NB4 (cell line): ENCODE data around the gene KDM4D.

Experiments used
- CTCF ChIP-seq: IDR thresholded peaks from one replicate; pipeline ENCODE4 v1.5.1; 2012; ENCODE audit warnings: low read depth, low read length
- MYC ChIP-seq: IDR thresholded peaks from 2 replicates; pipeline ENCODE4 v1.6.1; 2011; ENCODE audit warnings: low read depth, low read length

- no peak for TF ChIP-seq CTCF
- TF ChIP-seq MYC, result no peak
Measured at GRCh38 chr11:94948070-94948617, 25.4 kb upstream of the KDM4D start.
